HCEC 1CT (cell line): ENCODE results near the gene SV2C.
"Not testable (repeated sequence)": the region's sequence is repeated elsewhere in the genome, so short reads cannot be mapped to it uniquely, and the experiment has no call there.

ENCODE experiments used
- DNase-seq: peaks from one replicate; pipeline ENCODE4 v3.0.0-alpha.2; 2017

The SV2C gene

DNA sequence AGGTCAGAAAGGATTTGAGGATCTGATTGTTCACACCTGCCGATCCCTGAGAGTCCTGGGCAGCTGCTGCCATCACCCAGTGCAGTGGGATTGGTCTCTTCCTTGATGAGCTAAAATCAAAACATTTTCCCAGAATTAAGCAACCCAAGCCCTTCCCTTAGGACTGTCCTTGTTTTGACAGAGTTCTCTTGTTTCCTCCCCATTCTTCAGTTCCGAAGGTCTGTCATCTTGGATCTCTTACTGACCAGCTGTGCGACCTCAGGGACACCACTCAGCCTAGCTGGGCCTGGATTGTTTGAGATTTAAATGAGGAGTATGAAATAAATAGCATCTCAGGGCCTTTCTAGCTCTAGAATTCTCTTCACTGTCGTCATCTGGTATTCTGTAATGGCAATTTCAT lies 229.6 kb downstream of the SV2C start:
- DNase-seq = no peak

DNA sequence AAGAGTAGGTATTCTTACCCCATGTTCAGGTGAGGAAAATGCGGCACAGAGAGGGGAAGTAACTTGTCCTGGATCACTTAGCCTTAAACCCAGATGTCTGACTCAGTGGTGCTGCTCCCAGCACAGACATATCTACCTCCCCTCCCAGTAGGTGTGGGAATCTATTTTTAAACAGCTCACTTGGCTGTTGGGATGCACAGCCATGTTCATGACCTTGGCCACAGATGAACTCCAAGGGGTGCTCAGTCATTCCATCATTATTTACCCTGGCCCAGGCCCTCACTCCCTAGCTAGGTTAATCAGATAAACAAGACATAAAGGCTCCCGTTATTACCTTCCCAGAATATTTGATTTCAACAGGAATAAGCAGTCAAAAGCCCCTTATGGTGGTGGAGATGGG lies 231.5 kb downstream of the SV2C start:
- no peak for DNase-seq

DNA sequence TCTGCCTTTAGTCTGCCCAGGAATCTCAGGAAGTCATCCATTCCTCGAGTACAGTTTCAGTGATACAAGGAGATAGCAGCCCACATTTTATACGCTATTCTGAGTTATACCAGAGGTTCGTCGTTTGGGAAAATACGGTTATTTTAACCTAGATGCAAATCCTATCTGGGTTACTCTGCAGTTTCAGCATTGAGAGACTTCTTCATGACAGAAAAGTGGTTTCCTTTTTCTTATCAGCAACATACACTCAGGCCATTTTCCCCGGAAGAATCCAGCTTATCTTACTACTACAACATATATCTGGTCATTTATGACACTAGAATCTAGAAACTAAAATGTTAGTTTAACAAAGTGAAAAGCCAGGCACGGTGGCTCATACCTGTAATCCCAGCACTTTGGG lies 236.5 kb downstream of the SV2C start:
- DNase-seq = no peak

DNA sequence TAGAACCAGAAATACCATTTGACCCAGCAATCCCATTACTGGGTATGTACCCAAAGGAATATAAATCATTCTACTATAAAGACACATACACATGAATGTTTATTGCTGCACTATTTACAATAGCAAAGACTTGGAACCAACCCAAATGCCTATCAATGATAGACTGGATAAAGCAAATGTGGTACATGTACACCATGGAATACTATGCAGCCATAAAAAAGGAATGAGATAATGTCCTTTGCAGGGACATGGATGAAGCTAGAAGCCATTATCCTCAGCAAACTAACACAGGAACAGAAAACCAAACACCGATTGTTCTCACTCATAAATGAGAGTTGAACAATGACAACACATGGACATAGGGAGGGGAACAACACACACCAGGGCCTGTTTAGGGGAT lies 240.3 kb downstream of the SV2C start:
- DNase-seq = not testable (repeated sequence)

- DNase-seq = no peak
These were observed 242.1 kb downstream of the SV2C start for GRCh38 chr5:76325326-76325725.

GRCh38 chr5:76325876-76326491 lies 242.8 kb downstream of the SV2C start:
- no peak for DNase-seq

- DNase-seq = no peak
These were observed 243.6 kb downstream of the SV2C start for GRCh38 chr5:76326577-76327302.

GRCh38 chr5:76329346-76329745 lies 246.2 kb downstream of the SV2C start:
- no peak for DNase-seq

DNA sequence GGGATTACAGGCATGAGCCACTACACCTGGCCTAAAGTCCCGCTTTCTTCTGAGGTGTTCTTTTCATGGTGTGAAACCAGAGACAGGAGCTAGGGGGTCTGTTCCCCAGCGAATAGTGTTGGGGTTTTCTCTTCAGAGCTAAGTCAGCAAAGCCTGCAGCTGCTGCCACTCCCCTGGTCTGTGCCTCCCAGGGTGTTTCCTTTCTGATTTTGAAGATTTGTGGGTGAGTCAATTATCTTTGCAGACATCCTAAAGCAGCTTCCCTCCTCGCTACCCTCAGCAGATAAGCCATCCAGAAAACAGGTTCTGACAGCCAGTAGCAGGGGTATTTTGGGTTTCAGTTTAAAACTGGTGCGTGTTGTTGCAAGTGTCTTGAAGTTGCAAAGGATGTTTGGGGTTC lies 247.9 kb downstream of the SV2C start:
- no peak for DNase-seq

GRCh38 chr5:76332102-76332501 lies 248.9 kb downstream of the SV2C start:
- DNase-seq = no peak

- no peak for DNase-seq
These were observed 249.5 kb downstream of the SV2C start for GRCh38 chr5:76332611-76333205.

- DNase-seq = no peak
These were observed 250.4 kb downstream of the SV2C start for GRCh38 chr5:76333571-76333970.

- DNase-seq = no peak
These were observed 251.4 kb downstream of the SV2C start for GRCh38 chr5:76334574-76334973.

DNA sequence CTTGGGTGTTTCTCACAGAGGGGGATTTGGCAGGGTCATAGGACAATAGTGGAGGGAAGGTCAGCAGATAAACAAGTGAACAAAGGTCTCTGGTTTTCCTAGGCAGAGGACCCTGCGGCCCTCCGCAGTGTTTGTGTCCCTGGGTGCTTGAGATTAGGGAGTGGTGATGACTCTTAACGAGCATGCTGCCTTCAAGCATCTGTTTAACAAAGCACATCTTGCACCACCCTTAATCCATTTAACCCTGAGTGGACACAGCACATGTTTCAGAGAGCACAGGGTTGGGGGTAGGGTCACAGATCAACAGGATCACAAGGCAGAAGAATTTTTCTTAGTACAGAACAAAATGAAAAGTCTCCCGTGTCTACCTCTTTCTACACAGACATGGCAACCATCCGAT lies 252.3 kb downstream of the SV2C start:
- not testable (repeated sequence) for DNase-seq

GRCh38 chr5:76336253-76336809 lies 253.1 kb downstream of the SV2C start:
- not testable (repeated sequence) for DNase-seq

DNA sequence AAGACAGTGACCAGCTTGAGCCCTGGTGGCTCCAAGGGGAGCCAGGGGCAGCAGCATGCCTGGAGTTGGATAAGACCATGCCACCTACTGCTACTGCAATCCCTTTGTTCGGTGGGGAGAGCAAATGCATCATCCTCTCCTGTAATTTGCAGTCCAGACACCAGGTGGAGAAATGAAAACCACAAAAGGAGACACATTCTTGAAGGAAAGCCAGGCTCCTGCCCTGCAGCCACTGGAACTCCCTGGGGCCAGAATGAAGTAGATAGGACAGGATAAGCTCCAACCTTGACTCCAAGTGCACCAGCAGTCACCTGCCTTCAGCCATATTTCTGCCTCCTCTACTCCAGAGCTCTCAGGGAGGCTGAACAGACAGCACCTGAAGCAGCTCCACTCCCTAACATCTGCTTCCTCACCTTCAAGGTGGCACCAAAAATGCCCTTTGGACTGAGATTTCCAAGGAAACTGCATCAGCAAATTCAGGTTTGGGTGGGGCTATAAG lies 254.8 kb downstream of the SV2C start:
- DNase-seq = peak; percentile 36

DNA sequence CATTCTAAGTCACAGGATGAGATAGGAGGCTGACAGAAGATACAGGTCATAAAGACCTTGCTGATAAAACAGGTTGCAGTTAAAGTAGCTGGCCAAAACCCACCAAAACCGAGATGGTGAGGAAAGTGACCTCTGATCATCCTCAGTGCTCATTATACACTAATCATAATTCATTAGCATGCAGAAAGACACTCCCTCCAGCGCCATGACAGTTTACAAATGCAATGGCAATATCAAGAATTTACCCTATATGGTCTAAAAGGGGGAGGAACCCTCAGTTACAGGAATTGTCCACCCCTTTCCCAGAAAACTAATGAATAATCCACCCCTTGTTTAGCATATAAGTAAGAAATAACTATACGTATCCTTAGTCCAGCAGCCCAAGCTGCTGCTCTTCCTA lies 256.7 kb downstream of the SV2C start:
- DNase-seq = no peak

DNA sequence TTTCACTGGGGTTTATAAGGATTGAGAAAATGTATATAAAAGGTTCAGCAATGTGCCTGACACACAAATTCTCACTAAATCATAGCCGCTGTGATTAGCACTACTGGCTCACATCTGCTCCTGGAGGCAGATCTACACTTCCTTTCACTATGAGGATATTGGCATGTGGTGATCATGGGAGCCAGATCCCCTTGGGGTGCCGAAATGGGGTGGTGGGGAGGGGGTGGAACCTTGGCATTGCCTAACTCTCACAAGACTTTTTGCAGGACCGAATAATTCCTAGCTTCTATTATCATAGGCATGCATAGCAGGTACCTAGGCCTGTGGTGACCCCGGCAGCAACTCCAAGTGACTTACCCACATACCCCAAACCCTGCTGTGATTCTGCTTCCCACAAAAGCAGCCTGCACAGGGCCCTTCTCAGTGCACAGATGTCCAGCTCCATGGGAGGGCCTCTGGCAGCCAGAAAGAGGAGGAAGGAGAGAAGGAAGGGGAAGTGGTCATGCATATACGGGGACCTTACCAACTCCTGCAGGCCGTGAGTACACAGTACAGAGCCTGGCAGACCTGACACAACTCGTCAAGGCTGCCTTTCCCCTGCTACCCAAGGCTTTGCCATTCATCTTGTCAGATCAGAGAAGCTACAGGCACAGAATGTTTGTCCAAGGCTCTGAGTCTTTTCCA lies 258.6 kb downstream of the SV2C start:
- DNase-seq = no peak

- no peak for DNase-seq
These were observed 259.3 kb downstream of the SV2C start for GRCh38 chr5:76342474-76342873.

DNA sequence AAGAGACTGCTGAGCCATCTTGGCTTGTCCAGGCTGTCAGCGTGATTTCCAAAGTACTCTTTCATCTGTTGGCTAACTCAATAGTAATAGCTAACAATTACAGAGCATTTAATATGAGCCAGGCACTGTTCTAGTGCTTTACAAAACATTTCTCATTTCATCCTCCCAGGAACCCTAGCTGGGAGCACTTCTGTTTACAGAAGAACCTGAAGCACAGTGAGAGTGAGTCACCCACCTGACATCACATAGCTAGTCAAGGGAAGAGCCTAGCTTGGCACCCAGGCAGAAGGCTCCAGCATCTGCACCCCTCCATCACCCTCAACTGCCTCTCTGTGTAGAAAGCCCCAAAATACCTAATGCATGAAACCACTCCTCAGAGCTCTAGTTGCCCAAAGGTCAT lies 262.4 kb downstream of the SV2C start:
- DNase-seq = no peak

DNA sequence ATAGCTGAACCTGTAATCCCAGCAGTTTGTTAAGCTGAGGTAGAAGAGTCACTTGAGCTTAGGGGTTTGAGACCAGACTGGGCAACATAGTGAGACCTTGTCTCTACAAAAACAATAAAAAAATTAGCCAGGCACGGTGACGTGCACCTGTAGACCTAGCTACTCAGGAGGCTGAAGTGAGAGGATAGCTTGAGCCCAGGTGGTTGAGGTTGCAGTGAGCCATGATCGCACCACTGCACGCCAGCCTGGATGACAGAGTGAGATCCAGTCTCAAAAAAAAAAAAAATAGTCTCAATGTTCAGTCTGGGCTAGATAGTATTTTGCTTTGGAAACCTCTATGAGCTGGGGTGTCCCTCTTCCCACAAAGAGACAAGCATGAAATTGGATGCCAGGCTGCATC lies 268.0 kb downstream of the SV2C start:
- DNase-seq = no peak

DNA sequence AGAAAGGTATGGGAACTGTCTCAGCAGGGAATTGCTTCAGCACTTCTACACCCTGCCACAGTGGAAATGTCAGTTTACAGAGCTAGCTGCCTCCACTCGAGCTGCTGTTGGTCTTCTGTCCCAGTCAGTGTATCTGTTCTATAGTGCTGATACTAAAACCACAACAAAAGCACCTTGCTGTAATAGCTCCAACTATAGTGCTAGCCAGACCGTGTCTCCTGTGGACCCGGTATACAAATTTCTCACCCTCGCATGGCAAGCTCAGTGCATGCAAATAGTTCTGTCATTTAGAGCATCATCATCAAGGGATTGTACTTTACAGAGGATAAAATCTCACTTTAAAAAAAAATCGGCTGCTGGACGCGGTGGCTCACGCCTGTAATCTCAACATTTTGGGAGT lies 268.4 kb downstream of the SV2C start:
- DNase-seq = no peak

GRCh38 chr5:76356887-76357286 lies 273.7 kb downstream of the SV2C start:
- no peak for DNase-seq
